GM23338 (cell line): Measurements from ENCODE around the gene TMC1. TPM values are rescaled to one million over a fixed set of nuclear protein-coding genes. Genes with fewer than 3 reads are reported as not detected.
"Not testable (repeated sequence)": the region's sequence is repeated elsewhere in the genome, so short reads cannot be mapped to it uniquely, and the experiment has no call there.

Experiments used
- ATAC-seq: fragments of 200-7000 bp; cut with Tn5 transposase; 3 replicates; pipeline ENCODE4 v1.9.1; 2020
- DNase-seq: peaks from one replicate; pipeline ENCODE4 v3.0.0-alpha.2; 2015; ENCODE audit warnings: low spot score
- H2AFZ ChIP-seq: fragments of 200-600 bp; sonication (generic); 2 replicates; pipeline ENCODE4 v1.8.0; 2016; ENCODE audit warnings: antibody characterized with exemption, mild to moderate bottlenecking, moderate library complexity
- H3F3A ChIP-seq: fragments of 200-600 bp; sonication (generic); replicated peaks from 2 replicates; pipeline ENCODE4 v1.8.0; 2017; ENCODE audit warnings: antibody characterized with exemption, mixed run types, low read depth
- H3K27ac ChIP-seq: fragments of 200-600 bp; sonication (generic); 2 replicates; pipeline ENCODE4 v1.6.1; 2016; ENCODE audit warnings: low read depth
- H3K27me3 ChIP-seq: fragments of 200-600 bp; sonication (generic); 2 replicates; pipeline ENCODE4 v1.8.0; 2016; ENCODE audit warnings: mild to moderate bottlenecking, mixed run types, moderate library complexity; ENCODE audit not compliant: insufficient read depth
- H3K36me3 ChIP-seq: fragments of 200-600 bp; sonication (generic); 2 replicates; pipeline ENCODE4 v1.8.0; 2016; ENCODE audit warnings: mild to moderate bottlenecking; ENCODE audit not compliant: insufficient read depth
- H3K4me1 ChIP-seq: fragments of 200-600 bp; sonication (generic); 2 replicates; pipeline ENCODE4 v1.8.0; 2016; ENCODE audit warnings: mild to moderate bottlenecking, moderate library complexity; ENCODE audit not compliant: insufficient read depth
- H3K4me2 ChIP-seq: fragments of 200-600 bp; sonication (generic); 2 replicates; pipeline ENCODE4 v1.7.1; 2017; ENCODE audit warnings: mixed run types
- H3K4me3 ChIP-seq: fragments of 200-600 bp; sonication (generic); 2 replicates; pipeline ENCODE4 v1.6.1; 2016; ENCODE audit warnings: mixed run types
- H3K79me2 ChIP-seq: fragments of 200-600 bp; sonication (generic); replicated peaks from 2 replicates; pipeline ENCODE4 v1.8.0; 2017; ENCODE audit warnings: mild to moderate bottlenecking; ENCODE audit not compliant: insufficient read depth
- H3K9me2 ChIP-seq: fragments of 200-600 bp; sonication (generic); 2 replicates; pipeline ENCODE4 v1.8.0; 2017; ENCODE audit not compliant: insufficient read depth
- H4K20me1 ChIP-seq: fragments of 200-600 bp; sonication (generic); replicated peaks from 2 replicates; pipeline ENCODE4 v1.8.0; 2017; ENCODE audit warnings: mild to moderate bottlenecking; ENCODE audit not compliant: insufficient read depth
- H3K27ac Mint-ChIP-seq: 2 replicates; pipeline ENCODE4 v1.8.0; 2020; ENCODE audit warnings: inconsistent platforms, mild to moderate bottlenecking, moderate library complexity, mixed read lengths
- H3K27me3 Mint-ChIP-seq: 3 replicates; pipeline ENCODE4 v1.8.0; 2022; ENCODE audit warnings: low read depth, mild to moderate bottlenecking, moderate library complexity, mixed read lengths, inconsistent platforms; ENCODE audit not compliant: insufficient read depth, poor library complexity
- H3K36me3 Mint-ChIP-seq: 3 replicates; pipeline ENCODE4 v1.8.0; 2021; ENCODE audit warnings: low read depth, mild to moderate bottlenecking, inconsistent platforms, moderate library complexity, mixed read lengths
- H3K4me1 Mint-ChIP-seq: 3 replicates; pipeline ENCODE4 v1.8.0; 2020; ENCODE audit warnings: mild to moderate bottlenecking, inconsistent platforms, mixed read lengths
- H3K4me3 Mint-ChIP-seq: 3 replicates; pipeline ENCODE4 v1.8.0; 2021; ENCODE audit warnings: moderate library complexity, mild to moderate bottlenecking, inconsistent platforms, mixed read lengths
- H3K9me3 Mint-ChIP-seq: 3 replicates; pipeline ENCODE4 v1.8.0; 2020; ENCODE audit warnings: moderate library complexity, mild to moderate bottlenecking, inconsistent platforms, mixed read lengths
- CREB1 ChIP-seq: fragments of 250-450 bp; sonication (Bioruptor Pico); IDR thresholded peaks from 2 replicates; pipeline ENCODE4 v1.5.0; 2020; ENCODE audit warnings: low read depth, mild to moderate bottlenecking, moderate library complexity
- EZH2phosphoT487 ChIP-seq: fragments of 200-600 bp; sonication (generic); IDR thresholded peaks from one replicate; pipeline ENCODE4 v1.8.1; 2018; ENCODE audit warnings: antibody characterized with exemption; ENCODE audit not compliant: unreplicated experiment
- JUNB ChIP-seq: IDR thresholded peaks from one replicate; pipeline ENCODE4 v1.6.1; 2016; ENCODE audit warnings: antibody characterized with exemption; ENCODE audit not compliant: unreplicated experiment
- POLR2AphosphoS5 ChIP-seq: IDR thresholded peaks from 2 replicates; pipeline ENCODE4 v1.6.1; 2016; ENCODE audit warnings: antibody characterized with exemption, low read depth
- STAT1 ChIP-seq: IDR thresholded peaks from one replicate; pipeline ENCODE4 v1.6.1; 2016; ENCODE audit warnings: antibody characterized with exemption; ENCODE audit not compliant: unreplicated experiment
- ZNF114 ChIP-seq: fragments of 250-450 bp; sonication (Bioruptor Pico); IDR thresholded peaks from 2 replicates; pipeline ENCODE4 v1.5.0; 2020; ENCODE audit warnings: mild to moderate bottlenecking, moderate library complexity
- ZNF331 ChIP-seq: fragments of 250-450 bp; sonication (Bioruptor Pico); IDR thresholded peaks from 2 replicates; pipeline ENCODE4 v1.5.0; 2020; ENCODE audit warnings: low read depth, mild to moderate bottlenecking, moderate library complexity
- long read RNA-seq: library from polyadenylated mRNA; unstranded; transcript quantifications from one replicate; pipeline ENCODE4 v2.0.0, GENCODE V29; 2020; ENCODE audit not compliant: unreplicated experiment
- polyA plus RNA-seq: library from polyadenylated mRNA; unstranded; fragments of >200 nt; fragmentation: Nextera tagmentation; extraction: Ambion mirVana; gene quantifications from 2 replicates; pipeline ENCODE4 v1.2.1, GENCODE V29; 2016
- total RNA-seq: library from RNA; depleted of rRNA; stranded (reverse); fragments of >200 nt; shearing (Covaris generic); gene quantifications from 2 replicates; pipeline ENCODE4 v1.2.3, GENCODE V29; 2014; rRNA removed
- TF ChIP-seq, protein P1 (sequence below), 2 experiments: fragments of 200-600 bp in 1 of 2; sonication (generic) in 1 of 2; conservative IDR thresholded peaks; 2 replicates each; pipeline versions ENCODE4 v1.5.1 to v1.6.1; 2016 to 2017; ENCODE audit warnings: antibody characterized with exemption in 2 of 2, low read depth in 2 of 2, mild to moderate bottlenecking in 2 of 2, moderate library complexity in 1 of 2
- TF ChIP-seq, protein P2 (sequence below): IDR thresholded peaks from 2 replicates; pipeline ENCODE4 v1.6.1; 2016; ENCODE audit warnings: antibody characterized with exemption
- TF ChIP-seq, protein P3 (sequence below): IDR thresholded peaks from one replicate; pipeline ENCODE4 v1.6.1; 2018; ENCODE audit warnings: antibody characterized with exemption; ENCODE audit not compliant: unreplicated experiment

Gene TMC1
- total RNA-seq, result 0.54 and 1.2 TPM in 2 replicates
- polyA plus RNA-seq, result 0.42 and 0.61 TPM in 2 replicates
- long read RNA-seq, partial matches to known transcripts, result 0 of 1 reads
- long read RNA-seq, other reads (novel, unspliced or antisense), result 1 of 1 reads

DNA sequence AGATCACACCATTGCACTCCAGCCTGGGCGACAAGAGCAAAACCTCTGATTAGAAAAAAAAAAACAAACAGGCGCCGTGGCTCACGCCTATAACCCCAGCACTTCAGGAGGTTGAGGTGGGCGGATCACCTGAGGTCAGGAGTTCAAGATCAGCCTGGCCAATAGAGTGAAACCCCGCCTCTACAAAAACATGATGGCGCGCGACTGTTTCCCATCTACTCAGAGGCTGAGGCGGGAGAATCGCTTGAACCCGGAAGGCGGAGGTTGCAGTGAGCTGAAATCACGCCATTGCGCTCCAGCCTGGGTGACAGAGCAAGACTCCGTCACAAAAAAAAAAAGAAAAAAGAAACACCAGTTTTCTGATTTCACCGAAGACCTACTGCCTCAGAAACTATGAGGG is at the start of gene TMC1:
Gene TMC1 (plus strand): TSS at position 193 of the 400 bp plus-strand sequence. CDS start 127,041 bp downstream, outside the sequence.
- not testable (repeated sequence) for H3K4me2 ChIP-seq, H3K4me1 ChIP-seq, H3K9me2 ChIP-seq, ATAC-seq, H4K20me1 ChIP-seq, H3K4me3 ChIP-seq, H3K79me2 ChIP-seq, H3K9me3 Mint-ChIP-seq, H3K36me3 Mint-ChIP-seq, H3F3A ChIP-seq, DNase-seq, H3K36me3 ChIP-seq, H3K27me3 Mint-ChIP-seq, H3K4me3 Mint-ChIP-seq, H3K27me3 ChIP-seq, H3K27ac ChIP-seq
- H2AFZ ChIP-seq, result peak within 1 kb of the TSS; percentile 69; the same call in 1 of the 2 replicates
- Mint-ChIP-seq H3K27ac (0 out of 2 replicates have a peak within 1 kb of the TSS, but pooled peaks have one; percentile 10), H3K4me1 (peaks cover 11% of the 10 kb centered on the region)

DNA sequence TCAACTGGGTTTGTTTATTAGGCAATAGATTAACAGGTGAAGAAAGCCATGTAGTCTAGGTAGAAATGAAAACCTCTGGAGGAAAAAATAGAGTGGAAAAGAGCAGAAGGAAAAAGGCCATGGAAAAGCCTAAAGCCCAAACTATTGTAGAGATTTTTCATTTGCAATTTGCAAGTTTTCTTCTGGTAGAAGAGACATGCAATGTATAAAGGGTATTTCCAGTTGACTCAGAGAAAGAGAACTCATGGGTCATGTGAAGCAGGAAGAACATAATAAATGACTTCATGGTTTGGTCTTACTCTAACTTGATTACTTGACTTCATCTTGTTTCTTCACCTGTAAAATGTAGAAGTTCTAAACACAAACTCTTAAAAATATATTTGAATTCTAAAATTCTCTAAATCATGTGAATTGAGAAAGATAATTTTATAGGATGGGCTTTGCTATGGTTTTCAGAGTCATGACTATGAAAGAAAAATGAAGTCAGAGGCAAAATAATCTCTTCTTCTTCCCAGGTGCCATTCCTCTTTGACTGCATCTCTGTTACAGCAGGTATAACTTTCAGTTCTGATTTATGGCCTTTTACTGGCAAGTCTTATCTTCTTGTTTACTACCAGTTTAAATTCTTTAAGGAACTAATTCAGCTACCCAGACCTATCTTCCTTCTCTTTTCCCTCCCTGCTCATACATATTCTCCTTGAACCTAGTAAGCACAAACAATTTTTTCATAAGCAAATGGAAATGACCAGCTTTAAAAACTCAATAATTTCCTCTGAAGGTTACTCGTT is 47.7 kb upstream of the TMC1 start:
- no peaks in the 10 kb centered on the region for H3K36me3 ChIP-seq
- no peak overlapping the region for H3K4me2 ChIP-seq
- H3K9me2 ChIP-seq, result no peaks in the 10 kb centered on the region
- Mint-ChIP-seq H3K36me3 (no peaks in the 10 kb centered on the region), H3K4me1 (peaks cover 11% of the 10 kb centered on the region), H3K4me3 (no peak overlapping the region), H3K9me3 (no peaks in the 10 kb centered on the region), H3K27ac (no peak overlapping the region), H3K27me3 (peaks cover 2% of the 10 kb centered on the region)
- ATAC-seq (no peak), DNase-seq (no peak)
- H3K4me3 ChIP-seq, result no peak overlapping the region
- H3K79me2 ChIP-seq, result no peaks in the 10 kb centered on the region
- no peaks in the 10 kb centered on the region for H4K20me1 ChIP-seq
- peak overlapping the region; percentile 33; the same call in 1 of the 2 replicates for H2AFZ ChIP-seq
- 0 out of 2 replicates have a peak, but pooled peaks cover 7% of the 10 kb centered on the region for H3K4me1 ChIP-seq
- no peaks in the 10 kb centered on the region for H3F3A ChIP-seq
- H3K27me3 ChIP-seq, result no peaks in the 10 kb centered on the region
- no peak overlapping the region for H3K27ac ChIP-seq
- TF ChIP-seq POLR2AphosphoS5 (no peak), STAT1 (no peak), EZH2phosphoT487 (no peak), JUNB (no peak), ZNF114 (no peak), CREB1 (no peak), ZNF331 (CRISPR knock-in tag) (no peak)
- TF ChIP-seq, protein P1, sequence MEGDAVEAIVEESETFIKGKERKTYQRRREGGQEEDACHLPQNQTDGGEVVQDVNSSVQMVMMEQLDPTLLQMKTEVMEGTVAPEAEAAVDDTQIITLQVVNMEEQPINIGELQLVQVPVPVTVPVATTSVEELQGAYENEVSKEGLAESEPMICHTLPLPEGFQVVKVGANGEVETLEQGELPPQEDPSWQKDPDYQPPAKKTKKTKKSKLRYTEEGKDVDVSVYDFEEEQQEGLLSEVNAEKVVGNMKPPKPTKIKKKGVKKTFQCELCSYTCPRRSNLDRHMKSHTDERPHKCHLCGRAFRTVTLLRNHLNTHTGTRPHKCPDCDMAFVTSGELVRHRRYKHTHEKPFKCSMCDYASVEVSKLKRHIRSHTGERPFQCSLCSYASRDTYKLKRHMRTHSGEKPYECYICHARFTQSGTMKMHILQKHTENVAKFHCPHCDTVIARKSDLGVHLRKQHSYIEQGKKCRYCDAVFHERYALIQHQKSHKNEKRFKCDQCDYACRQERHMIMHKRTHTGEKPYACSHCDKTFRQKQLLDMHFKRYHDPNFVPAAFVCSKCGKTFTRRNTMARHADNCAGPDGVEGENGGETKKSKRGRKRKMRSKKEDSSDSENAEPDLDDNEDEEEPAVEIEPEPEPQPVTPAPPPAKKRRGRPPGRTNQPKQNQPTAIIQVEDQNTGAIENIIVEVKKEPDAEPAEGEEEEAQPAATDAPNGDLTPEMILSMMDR (conservative IDR thresholded peaks at IDR 0.05; ENCODE audit: low read depth in 2 of 2), result no peak
- TF ChIP-seq, protein P2, sequence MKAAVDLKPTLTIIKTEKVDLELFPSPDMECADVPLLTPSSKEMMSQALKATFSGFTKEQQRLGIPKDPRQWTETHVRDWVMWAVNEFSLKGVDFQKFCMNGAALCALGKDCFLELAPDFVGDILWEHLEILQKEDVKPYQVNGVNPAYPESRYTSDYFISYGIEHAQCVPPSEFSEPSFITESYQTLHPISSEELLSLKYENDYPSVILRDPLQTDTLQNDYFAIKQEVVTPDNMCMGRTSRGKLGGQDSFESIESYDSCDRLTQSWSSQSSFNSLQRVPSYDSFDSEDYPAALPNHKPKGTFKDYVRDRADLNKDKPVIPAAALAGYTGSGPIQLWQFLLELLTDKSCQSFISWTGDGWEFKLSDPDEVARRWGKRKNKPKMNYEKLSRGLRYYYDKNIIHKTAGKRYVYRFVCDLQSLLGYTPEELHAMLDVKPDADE, result no peak
- TF ChIP-seq, protein P3, sequence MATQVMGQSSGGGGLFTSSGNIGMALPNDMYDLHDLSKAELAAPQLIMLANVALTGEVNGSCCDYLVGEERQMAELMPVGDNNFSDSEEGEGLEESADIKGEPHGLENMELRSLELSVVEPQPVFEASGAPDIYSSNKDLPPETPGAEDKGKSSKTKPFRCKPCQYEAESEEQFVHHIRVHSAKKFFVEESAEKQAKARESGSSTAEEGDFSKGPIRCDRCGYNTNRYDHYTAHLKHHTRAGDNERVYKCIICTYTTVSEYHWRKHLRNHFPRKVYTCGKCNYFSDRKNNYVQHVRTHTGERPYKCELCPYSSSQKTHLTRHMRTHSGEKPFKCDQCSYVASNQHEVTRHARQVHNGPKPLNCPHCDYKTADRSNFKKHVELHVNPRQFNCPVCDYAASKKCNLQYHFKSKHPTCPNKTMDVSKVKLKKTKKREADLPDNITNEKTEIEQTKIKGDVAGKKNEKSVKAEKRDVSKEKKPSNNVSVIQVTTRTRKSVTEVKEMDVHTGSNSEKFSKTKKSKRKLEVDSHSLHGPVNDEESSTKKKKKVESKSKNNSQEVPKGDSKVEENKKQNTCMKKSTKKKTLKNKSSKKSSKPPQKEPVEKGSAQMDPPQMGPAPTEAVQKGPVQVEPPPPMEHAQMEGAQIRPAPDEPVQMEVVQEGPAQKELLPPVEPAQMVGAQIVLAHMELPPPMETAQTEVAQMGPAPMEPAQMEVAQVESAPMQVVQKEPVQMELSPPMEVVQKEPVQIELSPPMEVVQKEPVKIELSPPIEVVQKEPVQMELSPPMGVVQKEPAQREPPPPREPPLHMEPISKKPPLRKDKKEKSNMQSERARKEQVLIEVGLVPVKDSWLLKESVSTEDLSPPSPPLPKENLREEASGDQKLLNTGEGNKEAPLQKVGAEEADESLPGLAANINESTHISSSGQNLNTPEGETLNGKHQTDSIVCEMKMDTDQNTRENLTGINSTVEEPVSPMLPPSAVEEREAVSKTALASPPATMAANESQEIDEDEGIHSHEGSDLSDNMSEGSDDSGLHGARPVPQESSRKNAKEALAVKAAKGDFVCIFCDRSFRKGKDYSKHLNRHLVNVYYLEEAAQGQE, result no peak
